Measurements from ENCODE around the gene LRRC4C.

Gene LRRC4C

GRCh38 chr11:41301023-41301422, 158.4 kb downstream of the LRRC4C start:
- Histone ChIP-seq H3K9me3 (no peaks in the 10 kb centered on the region), H3K4me3 (no peak overlapping the region), H3K27me3 (ENCODE audit: low read depth) (peaks cover 3% of the 10 kb centered on the region; the same call in 1 of the 2 replicates), H3K36me3 (replicated peaks) (no peaks in the 10 kb centered on the region), H3K4me1 (no peaks in the 10 kb centered on the region)
- in situ Hi-C loops (cut with MboI; ENCODE audit: low sequenced_read_pairs) = no loop called here
- no peak for DNase-seq (ENCODE audit: low spot score in 2 of 2)

GRCh38 chr11:41289408-41289807, 170.0 kb downstream of the LRRC4C start:
- no peak overlapping the region for H3K4me3 ChIP-seq

GRCh38 chr11:41286751-41287150, 172.7 kb downstream of the LRRC4C start:
- Histone ChIP-seq H3K36me3 (replicated peaks) (no peaks in the 10 kb centered on the region), H3K4me1 (no peaks in the 10 kb centered on the region), H3K9me3 (no peaks in the 10 kb centered on the region), H3K4me3 (no peak overlapping the region), H3K27me3 (ENCODE audit: low read depth) (no peaks in the 10 kb centered on the region)
- in situ Hi-C loops (cut with MboI; ENCODE audit: low sequenced_read_pairs) = no loop called here
- DNase-seq (ENCODE audit: low spot score in 2 of 2) = no peak

More at GRCh38 chr11:41289408-41289807, 170.0 kb downstream of the LRRC4C start:
- no peaks in the 10 kb centered on the region for H3K9me3 ChIP-seq
- H3K36me3 ChIP-seq (replicated peaks) = no peaks in the 10 kb centered on the region
- in situ Hi-C loops (cut with MboI; ENCODE audit: low sequenced_read_pairs) = no loop called here
- no peaks in the 10 kb centered on the region for H3K27me3 ChIP-seq (ENCODE audit: low read depth)
- no peaks in the 10 kb centered on the region for H3K4me1 ChIP-seq
- DNase-seq (ENCODE audit: low spot score in 2 of 2) = no peak

GRCh38 chr11:41284354-41284753, 175.1 kb downstream of the LRRC4C start:
- in situ Hi-C loops (cut with MboI; ENCODE audit: low sequenced_read_pairs) = no loop called here
- DNase-seq (ENCODE audit: low spot score in 2 of 2) = no peak
- Histone ChIP-seq H3K4me1 (no peaks in the 10 kb centered on the region), H3K36me3 (replicated peaks) (no peaks in the 10 kb centered on the region), H3K4me3 (no peak overlapping the region), H3K27me3 (ENCODE audit: low read depth) (no peaks in the 10 kb centered on the region), H3K9me3 (no peaks in the 10 kb centered on the region)

- no peak overlapping the region for H3K4me3 ChIP-seq
- no peaks in the 10 kb centered on the region for H3K9me3 ChIP-seq
- in situ Hi-C loops (cut with MboI; ENCODE audit: low sequenced_read_pairs) = no loop called here
- no peaks in the 10 kb centered on the region for H3K36me3 ChIP-seq (replicated peaks)
- no peaks in the 10 kb centered on the region for H3K4me1 ChIP-seq
- no peak for DNase-seq (ENCODE audit: low spot score in 2 of 2)
- no peaks in the 10 kb centered on the region for H3K27me3 ChIP-seq (ENCODE audit: low read depth)
Measured at GRCh38 chr11:41283191-41283930, 176.1 kb downstream of the LRRC4C start.

GRCh38 chr11:41282395-41282794, 177.1 kb downstream of the LRRC4C start:
- no peak for DNase-seq (ENCODE audit: low spot score in 2 of 2)
- H3K27me3 ChIP-seq (ENCODE audit: low read depth) = no peaks in the 10 kb centered on the region
- no peak overlapping the region for H3K4me3 ChIP-seq
- H3K4me1 ChIP-seq = no peaks in the 10 kb centered on the region
- in situ Hi-C loops (cut with MboI; ENCODE audit: low sequenced_read_pairs) = no loop called here
- no peaks in the 10 kb centered on the region for H3K9me3 ChIP-seq
- no peaks in the 10 kb centered on the region for H3K36me3 ChIP-seq (replicated peaks)

GRCh38 chr11:41281131-41281742, 178.2 kb downstream of the LRRC4C start:
- no peaks in the 10 kb centered on the region for H3K4me1 ChIP-seq
- H3K36me3 ChIP-seq (replicated peaks) = no peaks in the 10 kb centered on the region
- H3K27me3 ChIP-seq (ENCODE audit: low read depth) = no peaks in the 10 kb centered on the region
- no peak for DNase-seq (ENCODE audit: low spot score in 2 of 2)
- H3K4me3 ChIP-seq = no peak overlapping the region
- in situ Hi-C loops (cut with MboI; ENCODE audit: low sequenced_read_pairs) = no loop called here
- H3K9me3 ChIP-seq = no peaks in the 10 kb centered on the region

GRCh38 chr11:41274831-41275230, 184.6 kb downstream of the LRRC4C start:
- H3K4me1 ChIP-seq = no peaks in the 10 kb centered on the region
- no peak overlapping the region for H3K4me3 ChIP-seq
- in situ Hi-C loops (cut with MboI; ENCODE audit: low sequenced_read_pairs) = no loop called here
- no peak for DNase-seq (ENCODE audit: low spot score in 2 of 2)
- H3K36me3 ChIP-seq (replicated peaks) = no peaks in the 10 kb centered on the region; the same call in 1 of the 2 replicates
- no peaks in the 10 kb centered on the region for H3K9me3 ChIP-seq
- no peaks in the 10 kb centered on the region for H3K27me3 ChIP-seq (ENCODE audit: low read depth)

- no peak for DNase-seq (ENCODE audit: low spot score in 2 of 2)
- in situ Hi-C loops (cut with MboI; ENCODE audit: low sequenced_read_pairs) = no loop called here
Measured at GRCh38 chr11:41273908-41274307, 185.5 kb downstream of the LRRC4C start.

GRCh38 chr11:41267451-41267850, 192.0 kb downstream of the LRRC4C start:
- H3K4me1 ChIP-seq = no peaks in the 10 kb centered on the region
- peaks cover 17% of the 10 kb centered on the region; the same call in 1 of the 2 replicates for H3K27me3 ChIP-seq (ENCODE audit: low read depth)
- no peak overlapping the region for H3K4me3 ChIP-seq
- no peaks in the 10 kb centered on the region for H3K36me3 ChIP-seq (replicated peaks)
- no peaks in the 10 kb centered on the region for H3K9me3 ChIP-seq
- no peak for DNase-seq (ENCODE audit: low spot score in 2 of 2)
- in situ Hi-C loops (cut with MboI; ENCODE audit: low sequenced_read_pairs) = no loop called here

More at GRCh38 chr11:41273908-41274307, 185.5 kb downstream of the LRRC4C start:
- Histone ChIP-seq H3K9me3 (no peaks in the 10 kb centered on the region), H3K27me3 (ENCODE audit: low read depth) (no peaks in the 10 kb centered on the region), H3K36me3 (replicated peaks) (no peaks in the 10 kb centered on the region; the same call in 1 of the 2 replicates), H3K4me1 (no peaks in the 10 kb centered on the region), H3K4me3 (no peak overlapping the region)

- no peak for DNase-seq (ENCODE audit: low spot score in 2 of 2)
- in situ Hi-C loops (cut with MboI; ENCODE audit: low sequenced_read_pairs) = no loop called here
- H3K27me3 ChIP-seq (ENCODE audit: low read depth) = peaks cover 17% of the 10 kb centered on the region
Measured at GRCh38 chr11:41256041-41256440, 203.4 kb downstream of the LRRC4C start.

GRCh38 chr11:41254966-41255365, 204.5 kb downstream of the LRRC4C start:
- Histone ChIP-seq H3K4me1 (no peaks in the 10 kb centered on the region), H3K9me3 (no peaks in the 10 kb centered on the region), H3K27me3 (ENCODE audit: low read depth) (peaks cover 17% of the 10 kb centered on the region), H3K4me3 (no peak overlapping the region), H3K36me3 (replicated peaks) (no peaks in the 10 kb centered on the region)
- in situ Hi-C loops (cut with MboI; ENCODE audit: low sequenced_read_pairs) = no loop called here
- DNase-seq (ENCODE audit: low spot score in 2 of 2) = no peak

More at GRCh38 chr11:41256041-41256440, 203.4 kb downstream of the LRRC4C start:
- no peaks in the 10 kb centered on the region for H3K9me3 ChIP-seq
- H3K4me1 ChIP-seq = no peaks in the 10 kb centered on the region
- H3K4me3 ChIP-seq = no peak overlapping the region
- no peaks in the 10 kb centered on the region for H3K36me3 ChIP-seq (replicated peaks)

- no peak for DNase-seq (ENCODE audit: low spot score in 2 of 2)
- in situ Hi-C loops (cut with MboI; ENCODE audit: low sequenced_read_pairs) = no loop called here
- peaks cover 3% of the 10 kb centered on the region; the same call in 1 of the 2 replicates for H3K27me3 ChIP-seq (ENCODE audit: low read depth)
- H3K4me3 ChIP-seq = no peak overlapping the region
- H3K4me1 ChIP-seq = no peaks in the 10 kb centered on the region
- no peaks in the 10 kb centered on the region for H3K9me3 ChIP-seq
- no peaks in the 10 kb centered on the region for H3K36me3 ChIP-seq (replicated peaks)
Measured at GRCh38 chr11:41250408-41250935, 209.0 kb downstream of the LRRC4C start.

GRCh38 chr11:41247621-41248020, 211.8 kb downstream of the LRRC4C start:
- H3K4me3 ChIP-seq = no peak overlapping the region
- DNase-seq (ENCODE audit: low spot score in 2 of 2) = no peak
- H3K4me1 ChIP-seq = no peaks in the 10 kb centered on the region
- in situ Hi-C loops (cut with MboI; ENCODE audit: low sequenced_read_pairs) = no loop called here
- H3K36me3 ChIP-seq (replicated peaks) = no peaks in the 10 kb centered on the region
- peaks cover 6% of the 10 kb centered on the region; the same call in 1 of the 2 replicates for H3K27me3 ChIP-seq (ENCODE audit: low read depth)
- no peaks in the 10 kb centered on the region for H3K9me3 ChIP-seq
